B cell (primary cell): Measurements from ENCODE around the gene TAF4. TPM values are rescaled to one million over a fixed set of nuclear protein-coding genes. Genes with fewer than 3 reads are reported as not detected.

Experiments used
- ATAC-seq: fragments of 200-7000 bp; cut with Tn5 transposase; one replicate; pipeline ENCODE4 v1.10.0; 2021; ENCODE audit warnings: low read depth, mild to moderate bottlenecking, moderate number of reproducible peaks, moderate library complexity
- CTCF ChIA-PET: fragments of 350-600 bp; sonication (Branson Sonifier 250); formaldehyde crosslinking; loops from one replicate; lab custom pipeline; 2021; ENCODE audit warnings: antibody characterized with exemption, inconsistent platforms; lab: Charles Lee
- POLR2A ChIA-PET: fragments of 350-600 bp; sonication (Branson Sonifier 250); formaldehyde crosslinking; loops from one replicate; lab custom pipeline; 2021; ENCODE audit warnings: antibody characterized with exemption; lab: Charles Lee
- DNase-seq: peaks from one replicate; pipeline ENCODE4 v3.0.0; 2013
- H2AFZ ChIP-seq: 2 replicates; pipeline ENCODE4 v1.6.1; 2012; ENCODE audit warnings: mild to moderate bottlenecking, low read depth, low read length; ENCODE audit not compliant: insufficient read depth, poor library complexity, severe bottlenecking
- H3K27ac ChIP-seq, 2 donors: 1 replicate in 1 of 2; 2 replicates in 1 of 2; pipeline ENCODE4 v1.5.1; 2012 to 2013; ENCODE audit warnings: low read length in 2 of 2, mild to moderate bottlenecking in 2 of 2, moderate library complexity in 1 of 2
- H3K27me3 ChIP-seq, 4 experiments: fragments of 200-600 bp in 1 of 4; sonication (generic) in 1 of 4; replicated peaks in 1 of 4; 1 replicate in 2 of 4; 2 replicates in 2 of 4; pipeline versions ENCODE4 v1.6.1 to v1.7.0; 2013 to 2016; ENCODE audit warnings: low read length in 3 of 4, mild to moderate bottlenecking in 2 of 4, mixed read lengths in 1 of 4, moderate library complexity in 1 of 4; ENCODE audit not compliant: insufficient read depth in 4 of 4, control insufficient read depth in 3 of 4; ENCODE audit errors: control extremely low read depth in 1 of 4
- H3K36me3 ChIP-seq, 2 experiments: replicated peaks in 1 of 2; 1 replicate in 1 of 2; 2 replicates in 1 of 2; pipeline versions ENCODE4 v1.6.1 to v1.7.1; 2013; ENCODE audit warnings: low read length in 1 of 2; ENCODE audit not compliant: insufficient read depth in 2 of 2, control insufficient read depth in 1 of 2; ENCODE audit errors: control extremely low read depth in 1 of 2, extremely low read depth in 1 of 2
- H3K4me1 ChIP-seq, 2 donors: fragments of 200-600 bp in 1 of 2; sonication (generic) in 1 of 2; 1 replicate in 1 of 2; 2 replicates in 1 of 2; pipeline versions ENCODE4 v1.5.1 to v1.6.1; 2013 to 2017; ENCODE audit warnings: low read length in 2 of 2; ENCODE audit not compliant: control insufficient read depth in 2 of 2, insufficient read depth in 2 of 2
- H3K4me2 ChIP-seq: replicated peaks from 2 replicates; pipeline ENCODE3; 2012; ENCODE audit warnings: mild to moderate bottlenecking, low read depth, low read length; ENCODE audit not compliant: poor library complexity, severe bottlenecking
- H3K4me3 ChIP-seq, 5 experiments: fragments of 200-600 bp in 1 of 5; sonication (generic) in 1 of 5; 1 replicate in 3 of 5; 2 replicates in 2 of 5; pipeline versions ENCODE4 v1.5.1 to v1.7.0; 2011 to 2016; ENCODE audit warnings: low read length in 4 of 5, mild to moderate bottlenecking in 4 of 5, low read depth in 2 of 5, control low read depth in 1 of 5, moderate library complexity in 1 of 5; ENCODE audit not compliant: insufficient read depth in 1 of 5; ENCODE audit errors: control extremely low read depth in 1 of 5, extremely low read depth in 1 of 5
- H3K79me2 ChIP-seq: fragments of 200-600 bp; sonication (generic); one replicate; pipeline ENCODE4 v1.6.0; 2016; ENCODE audit warnings: low read length; ENCODE audit not compliant: control insufficient read depth, insufficient read depth
- H3K9ac ChIP-seq: fragments of 200-600 bp; sonication (generic); 2 replicates; pipeline ENCODE4 v1.6.1; 2017; ENCODE audit warnings: mild to moderate bottlenecking, low read length, moderate library complexity
- H3K9me3 ChIP-seq, 3 donors: one replicate each; pipeline versions ENCODE4 v1.6.1 to v1.7.1; 2013; ENCODE audit warnings: low read length in 2 of 3; ENCODE audit not compliant: control insufficient read depth in 2 of 3, insufficient read depth in 1 of 3; ENCODE audit errors: control extremely low read depth in 1 of 3
- H4K20me1 ChIP-seq: 2 replicates; pipeline ENCODE4 v1.6.0; 2012; ENCODE audit warnings: mild to moderate bottlenecking, low read length; ENCODE audit not compliant: insufficient read depth, control insufficient read depth, poor library complexity, severe bottlenecking
- H3K27ac Mint-ChIP-seq: one replicate; pipeline ENCODE4 v1.8.0; 2021; ENCODE audit warnings: mixed read lengths
- H3K27me3 Mint-ChIP-seq: one replicate; pipeline ENCODE4 v1.8.0; 2021; ENCODE audit warnings: mixed read lengths
- H3K4me1 Mint-ChIP-seq: one replicate; pipeline ENCODE4 v1.8.0; 2021; ENCODE audit warnings: mixed read lengths
- H3K4me3 Mint-ChIP-seq: one replicate; pipeline ENCODE4 v1.8.0; 2021; ENCODE audit warnings: mixed read lengths
- H3K9me3 Mint-ChIP-seq: one replicate; pipeline ENCODE4 v1.8.0; 2022; ENCODE audit warnings: mixed read lengths; ENCODE audit not compliant: insufficient read depth
- CTCF ChIP-seq: fragments of 200-600 bp; IDR thresholded peaks from one replicate; pipeline ENCODE4 v1.8.0; 2022; ENCODE audit warnings: antibody characterized with exemption, mild to moderate bottlenecking
- EZH2 ChIP-seq: IDR thresholded peaks from 2 replicates; pipeline ENCODE4 v1.6.1; 2012; ENCODE audit warnings: borderline replicate concordance, low read depth, mild to moderate bottlenecking, moderate library complexity, low read length; ENCODE audit not compliant: insufficient read depth, poor library complexity, severe bottlenecking
- WGBS: methylation state at CpG from one replicate; pipeline ENCODE4 v1.1.5; 2013; ENCODE audit warnings: missing lambda C conversion rate; ENCODE audit not compliant: insufficient coverage; 5-methylcytosine and 5-hydroxymethylcytosine counted together
- intact Hi-C: fragments of 100-400 bp; cut with micrococcal nuclease; formaldehyde crosslinking; loops from one replicate; pipeline ENCODE4 v1.10.0; 2022
- polyA plus RNA-seq: library from polyadenylated mRNA; depleted of rRNA; stranded (reverse); fragments of >200 nt; gene quantifications from 2 replicates; pipeline ENCODE4 v1.2.3, GENCODE V29; 2012
- total RNA-seq, 2 donors: library from RNA; stranded (reverse); fragments of 120-200 nt in 1 of 2; gene quantifications; 1 replicate in 1 of 2; 2 replicates in 1 of 2; pipeline versions ENCODE4 v1.2.3 to v1.2.4, GENCODE V29; 2013 to 2022

Gene TAF4
- total and polyA plus RNA-seq, 2 donors (not counting 1 experiment from before 2014, with no cell fraction given): 13.9 to 39.5 TPM

- Histone ChIP-seq H3K4me1 (peaks cover 2 to 8% of the 10 kb centered on the region in 2 donors), H3K27me3 (no peaks in the 10 kb centered on the region), H3K36me3 (no peaks in the 10 kb centered on the region), H3K4me3 (no peak overlapping the region), H3K9me3 (peaks cover 0 to 13% (median 0%) of the 10 kb centered on the region in 3 donors), H3K9ac (no peak overlapping the region), H3K27ac (no peak overlapping the region), H3K4me2 (no peak overlapping the region), H3K79me2 (peaks cover 98% of the 10 kb centered on the region), H4K20me1 (peaks cover 86% of the 10 kb centered on the region), H2AFZ (no peak overlapping the region)
- Mint-ChIP-seq H3K27me3 (no peaks in the 10 kb centered on the region), H3K27ac (no peak overlapping the region), H3K4me1 (peaks cover 28% of the 10 kb centered on the region), H3K4me3 (no peak overlapping the region), H3K9me3 (no peaks in the 10 kb centered on the region)
- no peak for DNase-seq
- no peak for ATAC-seq
- intact Hi-C loops: no loop called here
- POLR2A ChIA-PET: no interaction called here
- no peak for TF ChIP-seq CTCF
- TF ChIP-seq EZH2: no peak
- CTCF ChIA-PET: interaction anchor here (2.2 kb wide), 1 partner anchor 10 kb away, joined by 7 read pairs; no protein-coding TSS in a partner anchor
- WGBS: 92% methylated on average over 24 of the region's 25 CpGs
Measured at GRCh38 chr20:62020935-62021701, 44.6 kb downstream of the TAF4 start.

GRCh38 chr20:62019881-62020492, 45.7 kb downstream of the TAF4 start:
- Histone ChIP-seq H3K27ac (no peak overlapping the region), H4K20me1 (peaks cover 81% of the 10 kb centered on the region), H3K4me1 (no peaks in the 10 kb centered on the region), H3K79me2 (peaks cover 98% of the 10 kb centered on the region), H3K36me3 (no peaks in the 10 kb centered on the region), H3K4me2 (no peak overlapping the region), H3K9me3 (peaks cover 0 to 3% (median 0%) of the 10 kb centered on the region in 3 donors), H3K4me3 (no peak overlapping the region), H3K9ac (no peak overlapping the region), H3K27me3 (no peaks in the 10 kb centered on the region), H2AFZ (no peak overlapping the region)
- no peak for DNase-seq
- 96% methylated on average over 16 of the region's 19 CpGs for WGBS
- TF ChIP-seq CTCF: no peak
- ChIA-PET CTCF (no interaction called here), POLR2A (no interaction called here)
- intact Hi-C loops: no loop called here
- ATAC-seq: no peak
- Mint-ChIP-seq H3K27me3 (no peaks in the 10 kb centered on the region), H3K4me3 (no peak overlapping the region), H3K27ac (no peak overlapping the region), H3K4me1 (peaks cover 17% of the 10 kb centered on the region), H3K9me3 (no peaks in the 10 kb centered on the region)
